Keratinocyte (primary cell): Measurements from ENCODE around the gene LRRC4C.

Experiments
- EZH2 ChIP-seq: IDR thresholded peaks from one replicate; pipeline ENCODE4 v1.6.1; 2012; ENCODE audit warnings: inconsistent platforms, mild to moderate bottlenecking, low read length, moderate library complexity
- TF ChIP-seq, protein P1 (sequence below), 3 experiments: IDR thresholded peaks in 1 of 3; conservative IDR thresholded peaks in 1 of 3; optimal IDR thresholded peaks in 1 of 3; 2 replicates in 2 of 3; 3 replicates in 1 of 3; pipeline versions ENCODE3 to v1.5.1; 2011; ENCODE audit warnings: low read length in 3 of 3, mild to moderate bottlenecking in 3 of 3, moderate library complexity in 2 of 3, control low read depth in 1 of 3, inconsistent platforms in 1 of 3; ENCODE audit not compliant: insufficient read depth in 2 of 3; ENCODE audit errors: extremely low read depth in 1 of 3

DNA sequence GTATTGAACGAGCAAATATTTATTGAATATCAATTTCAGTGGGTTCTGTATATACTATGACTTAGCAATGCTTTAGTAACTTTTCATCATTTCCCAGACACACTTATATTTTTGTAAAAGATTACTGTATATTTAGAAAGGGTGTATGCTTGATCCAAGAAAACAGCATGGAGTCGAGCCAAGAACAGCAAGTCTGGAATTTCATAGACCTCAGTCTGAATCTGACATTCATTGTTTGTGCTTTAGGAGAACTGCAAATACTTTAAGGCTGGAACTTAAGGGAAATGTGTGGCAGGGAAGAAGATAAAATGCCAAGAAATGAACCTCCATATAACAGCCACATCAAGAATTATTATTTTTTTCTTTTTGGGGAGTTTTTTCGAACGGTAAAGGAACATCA, 1156.8 kb downstream of the LRRC4C start:
- TF ChIP-seq, protein P1, sequence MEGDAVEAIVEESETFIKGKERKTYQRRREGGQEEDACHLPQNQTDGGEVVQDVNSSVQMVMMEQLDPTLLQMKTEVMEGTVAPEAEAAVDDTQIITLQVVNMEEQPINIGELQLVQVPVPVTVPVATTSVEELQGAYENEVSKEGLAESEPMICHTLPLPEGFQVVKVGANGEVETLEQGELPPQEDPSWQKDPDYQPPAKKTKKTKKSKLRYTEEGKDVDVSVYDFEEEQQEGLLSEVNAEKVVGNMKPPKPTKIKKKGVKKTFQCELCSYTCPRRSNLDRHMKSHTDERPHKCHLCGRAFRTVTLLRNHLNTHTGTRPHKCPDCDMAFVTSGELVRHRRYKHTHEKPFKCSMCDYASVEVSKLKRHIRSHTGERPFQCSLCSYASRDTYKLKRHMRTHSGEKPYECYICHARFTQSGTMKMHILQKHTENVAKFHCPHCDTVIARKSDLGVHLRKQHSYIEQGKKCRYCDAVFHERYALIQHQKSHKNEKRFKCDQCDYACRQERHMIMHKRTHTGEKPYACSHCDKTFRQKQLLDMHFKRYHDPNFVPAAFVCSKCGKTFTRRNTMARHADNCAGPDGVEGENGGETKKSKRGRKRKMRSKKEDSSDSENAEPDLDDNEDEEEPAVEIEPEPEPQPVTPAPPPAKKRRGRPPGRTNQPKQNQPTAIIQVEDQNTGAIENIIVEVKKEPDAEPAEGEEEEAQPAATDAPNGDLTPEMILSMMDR (optimal IDR thresholded peaks at IDR 0.05 in 1 of 3, IDR thresholded peaks at IDR 0.05 in 1 of 3, conservative IDR thresholded peaks at IDR 0.05 in 1 of 3; ENCODE audit: extremely low read depth in 1 of 3, insufficient read depth in 2 of 3, low read length in 3 of 3) = no peak
- TF ChIP-seq EZH2 = no peak
